Upper lobe of left lung (tissue), 6 donors: ENCODE measurements around the gene TMCC1. TPM values are rescaled to one million over a fixed set of nuclear protein-coding genes. Genes with fewer than 3 reads are reported as not detected.
A peak's percentile ranks its signal among the peaks of the same experiment; 100 is the strongest.

Experiments
- ATAC-seq, 2 donors: fragments of 200-7000 bp; cut with Tn5 transposase; one replicate each; pipeline ENCODE4 v1.9.1; 2022; ENCODE audit warnings: mild to moderate bottlenecking in 2 of 2, moderate library complexity in 2 of 2; ENCODE audit not compliant: low FRiP score in 2 of 2
- DNase-seq, 2 donors: peaks; one replicate each; pipeline ENCODE4 v3.0.0-alpha.2; 2019 to 2020
- H3K27ac ChIP-seq, 4 donors: fragments of 200-600 bp; sonication (generic); one replicate each; pipeline ENCODE4 v1.5.1; 2016 to 2019
- H3K27me3 ChIP-seq, 4 donors: fragments of 200-600 bp; sonication (generic); one replicate each; pipeline ENCODE4 v1.5.1; 2017 to 2019
- H3K36me3 ChIP-seq, 4 donors: fragments of 200-600 bp; sonication (generic); one replicate each; pipeline ENCODE4 v1.5.1; 2016 to 2019
- H3K4me1 ChIP-seq, 4 donors: fragments of 200-600 bp; sonication (generic); one replicate each; pipeline ENCODE4 v1.5.1; 2018 to 2019
- H3K4me3 ChIP-seq, 4 donors: fragments of 200-600 bp; sonication (generic); one replicate each; pipeline ENCODE4 v1.5.1; 2017 to 2019; ENCODE audit warnings: mild to moderate bottlenecking in 2 of 4, moderate library complexity in 1 of 4
- H3K9me3 ChIP-seq, 4 donors: fragments of 200-600 bp; sonication (generic); one replicate each; pipeline ENCODE4 v1.5.1; 2018 to 2019
- CTCF ChIP-seq, 6 experiments: fragments of 450-650 bp in 4 of 6; fragments of 200-600 bp in 2 of 6; sonication (generic) in 2 of 6; IDR thresholded peaks; one replicate each; pipeline ENCODE4 v1.5.1; 2016 to 2019; ENCODE audit warnings: antibody characterized with exemption in 6 of 6
- EP300 ChIP-seq, 4 donors: sonication (generic); formaldehyde crosslinking; IDR thresholded peaks; one replicate each; pipeline ENCODE4 v1.5.1; 2017; ENCODE audit warnings: antibody characterized with exemption in 4 of 4, control low read depth in 2 of 4
- POLR2A ChIP-seq, 4 donors: fragments of 450-650 bp; IDR thresholded peaks; one replicate each; pipeline ENCODE4 v1.5.1; 2016 to 2017; ENCODE audit warnings: antibody characterized with exemption in 4 of 4, mild to moderate bottlenecking in 2 of 4
- POLR2AphosphoS5 ChIP-seq, 2 donors: sonication (generic); formaldehyde crosslinking; IDR thresholded peaks; one replicate each; pipeline ENCODE4 v1.5.1; 2017; ENCODE audit warnings: antibody characterized with exemption in 2 of 2
- WGBS, 2 donors: methylation state at CpG; one replicate each; pipeline ENCODE4 v1.1.5; 2017 to 2018; 5-methylcytosine and 5-hydroxymethylcytosine counted together
- total RNA-seq, 6 donors: library from RNA; depleted of rRNA in 4 of 6; stranded (reverse); fragments of >200 nt in 4 of 6; gene quantifications; one replicate each; pipeline versions ENCODE4 v1.1.0 to v1.2.1, GENCODE V29; 2016 to 2021
- donor health status: DM: no; HTN: no; CAD: no; lungs with moderate emphysema.
- donor health status: DM: no; HTN: yes; CAD: no; lungs with severe emphysema.

The TMCC1 gene
- total RNA-seq, 6 donors from 2014 or later, result 16.9 to 39.2 (median 27.9) TPM

DNA sequence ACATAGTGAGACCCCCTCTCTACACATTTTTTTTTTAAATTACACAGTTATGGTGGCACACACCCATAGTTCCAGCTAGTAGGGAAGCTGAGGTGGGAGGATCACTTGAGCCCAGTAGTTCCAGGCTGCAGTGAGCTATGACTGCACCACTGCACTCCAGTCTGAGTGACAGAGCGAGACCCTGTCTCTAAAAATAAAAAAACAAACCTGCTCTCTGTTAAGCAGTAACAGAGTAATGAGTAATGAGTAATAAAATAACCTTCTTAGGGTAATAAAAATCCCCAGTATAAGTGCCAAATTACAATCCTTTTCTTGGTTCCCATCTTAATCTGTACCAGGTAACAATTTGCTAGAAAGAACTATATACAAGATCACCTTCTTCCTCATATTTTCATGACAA, 221.1 kb downstream of the TMCC1 start:
- DNase-seq, result no peak
- Histone ChIP-seq H3K4me3 (no peak overlapping the region), H3K27me3 (no peaks in the 10 kb centered on the region), H3K4me1 (peaks cover 0 to 10% (median 5%) of the 10 kb centered on the region in 4 donors), H3K9me3 (no peaks in the 10 kb centered on the region), H3K36me3 (peaks cover 0 to 23% (median 8%) of the 10 kb centered on the region in 4 donors), H3K27ac (no peak overlapping the region)
- TF ChIP-seq POLR2AphosphoS5 (IDR thresholded peaks at IDR 0.05) (no peak), POLR2A (IDR thresholded peaks at IDR 0.05) (no peak), CTCF (IDR thresholded peaks at IDR 0.05) (no peak), EP300 (IDR thresholded peaks at IDR 0.05) (no peak)
- no peak for ATAC-seq
- WGBS, 2 donors, result 91 to 93% methylated on average over 1 of the region's 1 CpG

DNA sequence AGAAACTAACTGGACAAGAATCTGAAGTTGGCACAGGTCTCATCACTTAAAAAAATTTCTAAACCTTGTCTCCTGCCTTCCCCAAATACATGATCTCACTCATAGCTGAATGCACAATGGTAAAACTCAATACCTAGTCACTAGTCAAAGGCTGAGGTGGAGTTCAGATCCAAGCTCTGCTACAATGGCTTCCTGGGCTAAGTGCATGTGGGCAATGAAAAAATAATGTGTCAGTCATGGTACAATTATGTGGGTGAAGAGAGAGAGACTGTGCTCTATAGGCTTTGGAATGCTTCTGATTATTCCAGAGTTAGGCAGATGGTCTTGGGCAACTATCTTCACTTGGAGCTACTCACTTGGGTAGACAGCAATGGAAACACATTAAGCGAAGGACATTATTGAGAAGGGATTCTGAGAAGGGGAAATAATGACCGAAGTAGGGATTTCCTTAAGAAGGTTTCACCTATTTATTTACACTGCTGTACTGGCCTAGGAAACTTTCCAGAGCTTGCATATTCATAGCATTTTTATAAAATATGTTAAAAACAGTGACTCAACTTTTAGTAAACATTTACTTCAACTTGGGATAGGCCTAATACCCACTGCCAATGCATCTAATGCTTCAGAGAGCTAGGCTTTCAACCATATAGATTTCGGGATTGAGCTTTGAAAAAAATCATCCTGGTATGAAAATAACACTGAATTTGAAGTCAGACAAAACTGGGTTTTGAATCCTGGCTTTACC, 228.3 kb downstream of the TMCC1 start:
- Histone ChIP-seq H3K27me3 (no peaks in the 10 kb centered on the region), H3K4me3 (no peak overlapping the region), H3K36me3 (peaks cover 0 to 12% (median under 1%) of the 10 kb centered on the region in 4 donors), H3K27ac (no peak overlapping the region), H3K9me3 (no peaks in the 10 kb centered on the region), H3K4me1 (peaks cover 6 to 25% (median 9%) of the 10 kb centered on the region in 4 donors)
- no peak for DNase-seq
- no peak for ATAC-seq
- TF ChIP-seq EP300 (IDR thresholded peaks at IDR 0.05) (no peak), POLR2A (IDR thresholded peaks at IDR 0.05) (no peak), POLR2AphosphoS5 (IDR thresholded peaks at IDR 0.05) (no peak), CTCF (IDR thresholded peaks at IDR 0.05) (no peak)
- WGBS, 2 donors, result 93 to 98% methylated on average over 3 of the region's 3 CpGs

DNA sequence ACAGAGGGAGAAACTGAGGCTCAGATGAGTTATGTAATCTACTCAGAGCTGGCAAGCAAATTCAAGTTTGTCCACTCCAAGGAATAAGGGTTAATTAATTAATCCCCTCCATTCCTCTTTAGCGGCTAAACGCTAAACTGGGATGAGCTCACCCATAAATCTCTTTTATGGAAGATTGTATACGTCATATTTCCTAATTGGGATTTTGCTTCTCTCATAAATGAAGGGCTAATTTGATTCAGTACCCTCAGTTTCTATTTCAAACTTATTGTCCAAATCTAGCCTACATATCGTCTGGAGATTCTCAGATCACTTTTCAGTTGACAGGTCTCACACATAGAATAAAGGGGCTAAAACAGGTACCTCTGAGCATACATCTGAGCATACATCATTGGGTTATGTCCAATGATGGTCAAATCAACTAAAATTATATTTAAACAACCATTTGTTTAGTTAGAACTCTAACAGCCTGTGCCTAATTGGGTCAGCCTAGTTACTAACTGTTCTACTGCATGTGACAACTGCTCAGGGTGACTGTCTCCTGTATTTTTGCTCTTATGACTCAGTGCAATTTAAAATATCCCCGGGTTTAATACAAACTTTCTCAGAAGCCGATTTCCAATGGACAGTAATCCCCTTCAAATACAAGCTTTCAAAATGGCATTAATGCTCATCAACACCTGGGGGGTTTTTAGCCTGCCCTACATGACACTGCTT, 229.4 kb downstream of the TMCC1 start:
- peaks cover 6 to 25% (median 9%) of the 10 kb centered on the region in 4 donors for H3K4me1 ChIP-seq
- H3K27me3 ChIP-seq, result no peaks in the 10 kb centered on the region
- ATAC-seq (no peak), DNase-seq (no peak)
- no peak overlapping the region for H3K27ac ChIP-seq
- H3K9me3 ChIP-seq, result no peaks in the 10 kb centered on the region
- H3K36me3 ChIP-seq, result peaks cover 0 to 6% (median 0%) of the 10 kb centered on the region in 4 donors
- TF ChIP-seq EP300 (IDR thresholded peaks at IDR 0.05) (no peak), POLR2A (IDR thresholded peaks at IDR 0.05) (no peak), POLR2AphosphoS5 (IDR thresholded peaks at IDR 0.05) (no peak), CTCF (IDR thresholded peaks at IDR 0.05) (no peak)
- 91 to 94% methylated on average over 6 of the region's 6 CpGs for WGBS, 2 donors
- no peak overlapping the region for H3K4me3 ChIP-seq

GRCh38 chr3:129663045-129663446, 230.5 kb downstream of the TMCC1 start:
- Histone ChIP-seq H3K27me3 (no peaks in the 10 kb centered on the region), H3K36me3 (no peaks in the 10 kb centered on the region), H3K4me1 (peaks cover 7 to 32% (median 13%) of the 10 kb centered on the region in 4 donors), H3K4me3 (no peak overlapping the region), H3K27ac (no peak overlapping the region), H3K9me3 (no peaks in the 10 kb centered on the region)
- TF ChIP-seq EP300 (IDR thresholded peaks at IDR 0.05) (no peak), CTCF (IDR thresholded peaks at IDR 0.05) (no peak), POLR2AphosphoS5 (IDR thresholded peaks at IDR 0.05) (no peak), POLR2A (IDR thresholded peaks at IDR 0.05) (no peak)
- peak in 1 of 2 donors; percentile 62 for ATAC-seq
- WGBS, 2 donors, result 67% methylated on average over 1 of the region's 1 CpG
- DNase-seq, result no peak
